ENCODE results near the gene TLCD3A.

Gene TLCD3A

DNA sequence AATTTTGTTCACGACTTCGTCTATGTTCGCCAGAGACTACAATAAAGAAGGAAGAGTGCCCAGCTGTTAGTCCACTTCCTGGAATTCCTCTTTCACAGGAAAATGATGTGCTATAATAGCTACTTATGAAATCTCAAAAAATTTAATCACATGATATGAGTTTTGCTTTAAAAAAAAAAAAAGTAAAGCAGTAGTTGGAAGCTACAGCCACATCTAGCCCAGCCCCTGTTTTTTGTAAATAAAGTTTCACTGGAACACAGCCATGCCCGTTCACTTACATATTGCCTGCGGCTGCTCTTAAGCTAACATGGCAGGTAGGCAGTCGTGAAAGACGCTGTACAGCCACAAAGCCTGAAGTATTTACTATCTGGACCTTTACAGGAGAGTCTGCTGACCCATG lies 33.1 kb upstream of the TLCD3A start:
- Histone ChIP-seq H3K9me3 (ENCODE audit: insufficient read depth, low read length) (no peaks in the 10 kb centered on the region), H3K36me3 (replicated peaks; ENCODE audit: low read depth, low read length) (no peaks in the 10 kb centered on the region), H3K27me3 (ENCODE audit: low read depth, low read length) (no peaks in the 10 kb centered on the region), H4K20me1 (ENCODE audit: insufficient read depth, low read length) (no peaks in the 10 kb centered on the region), H3K4me1 (ENCODE audit: low read length) (no peaks in the 10 kb centered on the region), H3K4me3 (ENCODE audit: low read length) (no peak overlapping the region), H3K27ac (ENCODE audit: low read length) (no peak overlapping the region), H3K79me2 (ENCODE audit: low read length) (no peaks in the 10 kb centered on the region), H2AFZ (ENCODE audit: low read depth, low read length) (no peak overlapping the region), H3K4me2 (ENCODE audit: low read length) (no peak overlapping the region), H3K9ac (ENCODE audit: low read length) (no peak overlapping the region)
- TF ChIP-seq EZH2phosphoT487 (IDR thresholded peaks at IDR 0.05; ENCODE audit: low read depth) (no peak), CTCF (IDR thresholded peaks at IDR 0.05; ENCODE audit: low read depth, low read length) (no peak)

GRCh38 chr17:700504-701094 lies 31.8 kb upstream of the TLCD3A start:
- Histone ChIP-seq H3K4me1 (ENCODE audit: low read length) (no peaks in the 10 kb centered on the region), H4K20me1 (ENCODE audit: insufficient read depth, low read length) (no peaks in the 10 kb centered on the region), H3K27me3 (ENCODE audit: low read depth, low read length) (no peaks in the 10 kb centered on the region), H2AFZ (ENCODE audit: low read depth, low read length) (no peak overlapping the region), H3K9me3 (ENCODE audit: insufficient read depth, low read length) (no peaks in the 10 kb centered on the region), H3K4me2 (ENCODE audit: low read length) (no peak overlapping the region), H3K9ac (ENCODE audit: low read length) (no peak overlapping the region), H3K36me3 (replicated peaks; ENCODE audit: low read depth, low read length) (no peaks in the 10 kb centered on the region), H3K4me3 (ENCODE audit: low read length) (no peak overlapping the region), H3K79me2 (ENCODE audit: low read length) (no peaks in the 10 kb centered on the region), H3K27ac (ENCODE audit: low read length) (no peak overlapping the region)
- TF ChIP-seq EZH2phosphoT487 (IDR thresholded peaks at IDR 0.05; ENCODE audit: low read depth) (no peak), CTCF (IDR thresholded peaks at IDR 0.05; ENCODE audit: low read depth, low read length) (peak; percentile 50)

- Histone ChIP-seq H3K27ac (ENCODE audit: low read length) (no peak overlapping the region), H3K4me3 (ENCODE audit: low read length) (no peak overlapping the region), H3K4me2 (ENCODE audit: low read length) (no peak overlapping the region), H3K36me3 (replicated peaks; ENCODE audit: low read depth, low read length) (no peaks in the 10 kb centered on the region), H3K9ac (ENCODE audit: low read length) (no peak overlapping the region), H3K9me3 (ENCODE audit: insufficient read depth, low read length) (no peaks in the 10 kb centered on the region), H4K20me1 (ENCODE audit: insufficient read depth, low read length) (no peaks in the 10 kb centered on the region), H3K27me3 (ENCODE audit: low read depth, low read length) (no peaks in the 10 kb centered on the region), H2AFZ (ENCODE audit: low read depth, low read length) (no peak overlapping the region), H3K79me2 (ENCODE audit: low read length) (no peaks in the 10 kb centered on the region), H3K4me1 (ENCODE audit: low read length) (no peaks in the 10 kb centered on the region)
- TF ChIP-seq EZH2phosphoT487 (IDR thresholded peaks at IDR 0.05; ENCODE audit: low read depth), result no peak
- no peak for TF ChIP-seq CTCF (IDR thresholded peaks at IDR 0.05; ENCODE audit: low read depth, low read length)
Measured at GRCh38 chr17:703081-703875, 29.1 kb upstream of the TLCD3A start.

DNA sequence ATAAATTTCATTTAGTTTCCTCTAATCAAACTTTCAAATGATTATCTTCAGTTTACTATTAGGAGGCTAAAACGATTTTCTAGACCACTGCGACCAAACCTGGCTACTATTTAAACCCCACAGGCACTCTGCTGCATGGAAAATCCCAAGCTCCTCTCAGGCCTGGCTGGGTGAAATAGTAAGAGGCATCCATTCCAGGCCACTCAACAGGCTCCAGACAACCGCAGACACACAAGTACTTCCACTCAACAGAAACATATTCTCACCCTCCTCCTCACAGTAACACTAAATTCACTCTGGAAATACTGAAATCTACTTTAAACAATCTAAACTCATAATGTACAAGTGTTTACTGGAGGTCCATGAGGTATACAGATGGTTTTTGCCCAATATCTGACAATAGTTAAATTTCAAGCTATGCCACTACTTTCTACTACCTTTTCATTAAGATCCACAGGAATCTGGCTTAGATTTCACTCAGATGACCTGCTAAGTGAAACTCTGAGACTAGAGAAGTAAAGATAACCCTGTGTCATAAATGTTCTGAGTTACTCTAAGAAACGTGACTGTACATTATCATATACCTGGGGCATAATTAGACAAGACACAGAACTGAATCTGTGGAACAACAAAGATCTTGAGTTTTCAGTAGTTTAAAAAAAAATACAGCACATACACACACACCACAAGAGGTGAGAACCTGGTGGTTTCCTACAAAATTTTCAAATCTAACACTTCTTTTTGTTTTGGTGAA lies 28.1 kb upstream of the TLCD3A start:
- Histone ChIP-seq H3K27me3 (ENCODE audit: low read depth, low read length) (no peaks in the 10 kb centered on the region), H3K27ac (ENCODE audit: low read length) (no peak overlapping the region)

More for the DNA sequence above, 28.1 kb upstream of the TLCD3A start:
- TF ChIP-seq EZH2phosphoT487 (IDR thresholded peaks at IDR 0.05; ENCODE audit: low read depth) (no peak), CTCF (IDR thresholded peaks at IDR 0.05; ENCODE audit: low read depth, low read length) (no peak)
- Histone ChIP-seq H3K9me3 (ENCODE audit: insufficient read depth, low read length) (no peaks in the 10 kb centered on the region), H3K4me3 (ENCODE audit: low read length) (no peak overlapping the region), H3K9ac (ENCODE audit: low read length) (no peak overlapping the region), H3K4me1 (ENCODE audit: low read length) (no peaks in the 10 kb centered on the region), H3K4me2 (ENCODE audit: low read length) (no peak overlapping the region), H3K36me3 (replicated peaks; ENCODE audit: low read depth, low read length) (no peaks in the 10 kb centered on the region), H2AFZ (ENCODE audit: low read depth, low read length) (no peak overlapping the region), H4K20me1 (ENCODE audit: insufficient read depth, low read length) (no peaks in the 10 kb centered on the region), H3K79me2 (ENCODE audit: low read length) (no peaks in the 10 kb centered on the region)
